MM.1S (cell line): Measurements from ENCODE around the gene ARPC5.

Experiments used
- DNase-seq: peaks from one replicate; pipeline ENCODE4 v3.0.0-alpha.2; 2015
- H2AFZ ChIP-seq: fragments of 300-600 bp; sonication (generic); 2 replicates; pipeline ENCODE4 v1.6.0; 2016; ENCODE audit warnings: antibody characterized with exemption, low read length
- H3F3A ChIP-seq: fragments of 300-600 bp; sonication (generic); 2 replicates; pipeline ENCODE4 v1.6.1; 2016; ENCODE audit warnings: mild to moderate bottlenecking, antibody characterized with exemption, low read length, moderate library complexity, mixed read lengths; ENCODE audit not compliant: insufficient read depth
- H3K27ac ChIP-seq: fragments of 300-600 bp; sonication (generic); 2 replicates; pipeline ENCODE4 v1.5.1; 2016; ENCODE audit warnings: mild to moderate bottlenecking, low read length
- H3K27me3 ChIP-seq: fragments of 300-600 bp; sonication (generic); replicated peaks from 2 replicates; pipeline ENCODE4 v1.6.0; 2016; ENCODE audit warnings: low read length; ENCODE audit not compliant: insufficient read depth
- H3K36me3 ChIP-seq: fragments of 300-600 bp; sonication (generic); replicated peaks from 2 replicates; pipeline ENCODE4 v1.6.1; 2016; ENCODE audit warnings: mild to moderate bottlenecking, low read length, mixed read lengths; ENCODE audit not compliant: insufficient read depth
- H3K4me1 ChIP-seq: fragments of 300-600 bp; sonication (generic); 2 replicates; pipeline ENCODE4 v1.6.1; 2016; ENCODE audit warnings: low read length, mixed read lengths
- H3K4me2 ChIP-seq: fragments of 300-600 bp; sonication (generic); 2 replicates; pipeline ENCODE4 v1.6.0; 2016; ENCODE audit warnings: low read depth, low read length
- H3K4me3 ChIP-seq: fragments of 300-600 bp; sonication (generic); 2 replicates; pipeline ENCODE4 v1.5.1; 2016; ENCODE audit warnings: low read length, mixed read lengths
- H3K79me2 ChIP-seq: fragments of 300-600 bp; sonication (generic); 2 replicates; pipeline ENCODE4 v1.6.1; 2016; ENCODE audit warnings: mixed run types, low read length, mixed read lengths
- H3K9ac ChIP-seq: fragments of 300-600 bp; sonication (generic); 2 replicates; pipeline ENCODE4 v1.6.1; 2016; ENCODE audit warnings: low read length, mixed read lengths
- H3K9me2 ChIP-seq: fragments of 300-600 bp; sonication (generic); replicated peaks from 2 replicates; pipeline ENCODE4 v1.6.1; 2016; ENCODE audit warnings: mild to moderate bottlenecking, low read length, mixed read lengths; ENCODE audit not compliant: insufficient read depth
- H3K9me3 ChIP-seq: fragments of 300-600 bp; sonication (generic); replicated peaks from 2 replicates; pipeline ENCODE4 v1.6.1; 2016; ENCODE audit warnings: mild to moderate bottlenecking, low read length, mixed read lengths; ENCODE audit not compliant: insufficient read depth
- H4K20me1 ChIP-seq: fragments of 300-600 bp; sonication (generic); 2 replicates; pipeline ENCODE4 v1.6.1; 2016; ENCODE audit warnings: mild to moderate bottlenecking, low read length, moderate library complexity, mixed read lengths; ENCODE audit not compliant: insufficient read depth
- CTCF ChIP-seq: fragments of 300-600 bp; sonication (generic); IDR thresholded peaks from 2 replicates; pipeline ENCODE4 v1.5.1; 2016; ENCODE audit warnings: antibody characterized with exemption, low read length, mixed read lengths
- EZH2 ChIP-seq: fragments of 300-600 bp; sonication (generic); optimal IDR thresholded peaks from 2 replicates; pipeline ENCODE3; 2017; ENCODE audit warnings: low read depth, mild to moderate bottlenecking, antibody characterized with exemption, low read length, mixed read lengths
- EZH2phosphoT487 ChIP-seq: fragments of 300-600 bp; sonication (generic); IDR thresholded peaks from 2 replicates; pipeline ENCODE4 v1.6.1; 2018; ENCODE audit warnings: antibody characterized with exemption, low read length

Gene ARPC5

GRCh38 chr1:183576537-183576936 lies 59.0 kb downstream of the ARPC5 start:
- no peak for TF ChIP-seq EZH2
- no peak for TF ChIP-seq CTCF
- no peak for TF ChIP-seq EZH2phosphoT487
- Histone ChIP-seq H3K79me2 (no peaks in the 10 kb centered on the region), H3K9me2 (no peaks in the 10 kb centered on the region), H3K4me3 (no peak overlapping the region), H3K9ac (no peak overlapping the region), H3F3A (no peaks in the 10 kb centered on the region), H2AFZ (no peak overlapping the region), H4K20me1 (no peaks in the 10 kb centered on the region), H3K27ac (no peak overlapping the region), H3K4me1 (no peaks in the 10 kb centered on the region), H3K27me3 (no peaks in the 10 kb centered on the region), H3K36me3 (no peaks in the 10 kb centered on the region), H3K9me3 (no peaks in the 10 kb centered on the region), H3K4me2 (no peak overlapping the region)
- DNase-seq: no peak

- H3K4me1 ChIP-seq: no peaks in the 10 kb centered on the region
- no peak overlapping the region for H2AFZ ChIP-seq
- H3K27me3 ChIP-seq: no peaks in the 10 kb centered on the region
- H3K79me2 ChIP-seq: no peaks in the 10 kb centered on the region
- H3K9me2 ChIP-seq: no peaks in the 10 kb centered on the region
- TF ChIP-seq CTCF (no peak), EZH2phosphoT487 (no peak)
- no peak overlapping the region for H3K4me2 ChIP-seq
- no peaks in the 10 kb centered on the region for H3K36me3 ChIP-seq
- no peaks in the 10 kb centered on the region for H3F3A ChIP-seq
- DNase-seq: no peak
- H4K20me1 ChIP-seq: no peaks in the 10 kb centered on the region
- no peaks in the 10 kb centered on the region for H3K9me3 ChIP-seq
- no peak overlapping the region for H3K27ac ChIP-seq
- no peak overlapping the region for H3K4me3 ChIP-seq
- no peak overlapping the region for H3K9ac ChIP-seq
Measured at GRCh38 chr1:183575606-183576005, 60.0 kb downstream of the ARPC5 start.

- no peak for DNase-seq
- no peak for TF ChIP-seq CTCF
- no peak for TF ChIP-seq EZH2
- H3K4me3 ChIP-seq: no peak overlapping the region
Measured at GRCh38 chr1:183572721-183573120, 62.9 kb downstream of the ARPC5 start.

More at GRCh38 chr1:183572721-183573120, 62.9 kb downstream of the ARPC5 start:
- Histone ChIP-seq H3K79me2 (no peaks in the 10 kb centered on the region), H3F3A (no peaks in the 10 kb centered on the region), H3K4me2 (no peak overlapping the region), H3K27me3 (no peaks in the 10 kb centered on the region), H3K27ac (no peak overlapping the region), H3K36me3 (no peaks in the 10 kb centered on the region), H2AFZ (no peak overlapping the region), H4K20me1 (no peaks in the 10 kb centered on the region), H3K9me3 (no peaks in the 10 kb centered on the region), H3K4me1 (no peaks in the 10 kb centered on the region), H3K9me2 (no peaks in the 10 kb centered on the region), H3K9ac (no peak overlapping the region)
